Measurements from ENCODE around the gene GRAMD1B.
A peak's percentile ranks its signal among the peaks of the same experiment; 100 is the strongest.

GRAMD1B gene

GRCh38 chr11:123426789-123427188 lies 3.3 kb upstream of the GRAMD1B start:
- H3K27ac ChIP-seq: no peak overlapping the region
- TF ChIP-seq CTCF (conservative IDR thresholded peaks at IDR 0.05): no peak
- TF ChIP-seq ZFX (IDR thresholded peaks at IDR 0.05): no peak

GRCh38 chr11:123427405-123427804 lies 2.7 kb upstream of the GRAMD1B start:
- H3K27ac ChIP-seq: no peak overlapping the region
- no peak for TF ChIP-seq ZFX (IDR thresholded peaks at IDR 0.05)
- no peak for TF ChIP-seq CTCF (conservative IDR thresholded peaks at IDR 0.05)

- H3K27ac ChIP-seq: no peak overlapping the region
- no peak for TF ChIP-seq ZFX (IDR thresholded peaks at IDR 0.05)
- no peak for TF ChIP-seq CTCF (conservative IDR thresholded peaks at IDR 0.05)
Measured at GRCh38 chr11:123428116-123428715, 1.9 kb upstream of the GRAMD1B start.

- TF ChIP-seq CTCF (conservative IDR thresholded peaks at IDR 0.05): no peak
- TF ChIP-seq ZFX (IDR thresholded peaks at IDR 0.05): no peak
- H3K27ac ChIP-seq: no peak overlapping the region
Measured at GRCh38 chr11:123429336-123429735, 733 bp upstream of the GRAMD1B start.

- no peak overlapping the region for H3K27ac ChIP-seq
- no peak for TF ChIP-seq CTCF (conservative IDR thresholded peaks at IDR 0.05)
- TF ChIP-seq ZFX (IDR thresholded peaks at IDR 0.05): no peak
Measured at GRCh38 chr11:123430721-123431497, 840 bp downstream of the GRAMD1B start.

GRCh38 chr11:123431619-123432018 lies 1.6 kb downstream of the GRAMD1B start:
- TF ChIP-seq CTCF (conservative IDR thresholded peaks at IDR 0.05): no peak
- no peak for TF ChIP-seq ZFX (IDR thresholded peaks at IDR 0.05)
- no peak overlapping the region for H3K27ac ChIP-seq

- H3K27ac ChIP-seq: no peak overlapping the region
- TF ChIP-seq CTCF (conservative IDR thresholded peaks at IDR 0.05) (peak; percentile 37; the same call in 1 of the 2 replicates), ZFX (IDR thresholded peaks at IDR 0.05) (no peak)
Measured at GRCh38 chr11:123434262-123434661, 4.2 kb downstream of the GRAMD1B start.

All from C4-2B (cell line).